ENCODE data around the gene CNGB1.

DNA sequence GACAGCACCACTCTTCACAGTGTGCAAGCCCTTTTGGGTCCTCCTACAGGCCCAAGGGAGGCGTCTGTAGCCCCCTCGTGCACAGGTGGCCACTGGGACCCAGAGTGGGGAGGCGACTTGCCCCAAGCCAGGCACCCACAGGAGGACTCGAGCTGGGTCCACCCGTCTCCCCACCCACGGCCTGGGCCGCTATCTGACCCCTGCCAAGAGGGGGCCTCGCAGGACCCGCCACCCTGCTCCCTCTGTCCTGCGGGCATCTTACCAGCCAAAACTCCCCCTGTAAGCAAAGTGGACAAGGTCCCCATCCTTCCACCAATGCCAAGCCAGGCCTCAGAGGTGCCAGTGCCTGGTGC, 31.1 kb downstream of the CNGB1 start:
- no peak for TF ChIP-seq EP300 (IDR thresholded peaks at IDR 0.05; ENCODE audit: borderline replicate concordance)
- TF ChIP-seq, protein P1, sequence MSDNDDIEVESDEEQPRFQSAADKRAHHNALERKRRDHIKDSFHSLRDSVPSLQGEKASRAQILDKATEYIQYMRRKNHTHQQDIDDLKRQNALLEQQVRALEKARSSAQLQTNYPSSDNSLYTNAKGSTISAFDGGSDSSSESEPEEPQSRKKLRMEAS (IDR thresholded peaks at IDR 0.05): no peak
- TF ChIP-seq TAF1 (IDR thresholded peaks at IDR 0.05; ENCODE audit: low read depth): no peak
- no peak for TF ChIP-seq FOXM1 (IDR thresholded peaks at IDR 0.05; ENCODE audit: borderline replicate concordance, low read depth)
- TF ChIP-seq, protein P2, sequence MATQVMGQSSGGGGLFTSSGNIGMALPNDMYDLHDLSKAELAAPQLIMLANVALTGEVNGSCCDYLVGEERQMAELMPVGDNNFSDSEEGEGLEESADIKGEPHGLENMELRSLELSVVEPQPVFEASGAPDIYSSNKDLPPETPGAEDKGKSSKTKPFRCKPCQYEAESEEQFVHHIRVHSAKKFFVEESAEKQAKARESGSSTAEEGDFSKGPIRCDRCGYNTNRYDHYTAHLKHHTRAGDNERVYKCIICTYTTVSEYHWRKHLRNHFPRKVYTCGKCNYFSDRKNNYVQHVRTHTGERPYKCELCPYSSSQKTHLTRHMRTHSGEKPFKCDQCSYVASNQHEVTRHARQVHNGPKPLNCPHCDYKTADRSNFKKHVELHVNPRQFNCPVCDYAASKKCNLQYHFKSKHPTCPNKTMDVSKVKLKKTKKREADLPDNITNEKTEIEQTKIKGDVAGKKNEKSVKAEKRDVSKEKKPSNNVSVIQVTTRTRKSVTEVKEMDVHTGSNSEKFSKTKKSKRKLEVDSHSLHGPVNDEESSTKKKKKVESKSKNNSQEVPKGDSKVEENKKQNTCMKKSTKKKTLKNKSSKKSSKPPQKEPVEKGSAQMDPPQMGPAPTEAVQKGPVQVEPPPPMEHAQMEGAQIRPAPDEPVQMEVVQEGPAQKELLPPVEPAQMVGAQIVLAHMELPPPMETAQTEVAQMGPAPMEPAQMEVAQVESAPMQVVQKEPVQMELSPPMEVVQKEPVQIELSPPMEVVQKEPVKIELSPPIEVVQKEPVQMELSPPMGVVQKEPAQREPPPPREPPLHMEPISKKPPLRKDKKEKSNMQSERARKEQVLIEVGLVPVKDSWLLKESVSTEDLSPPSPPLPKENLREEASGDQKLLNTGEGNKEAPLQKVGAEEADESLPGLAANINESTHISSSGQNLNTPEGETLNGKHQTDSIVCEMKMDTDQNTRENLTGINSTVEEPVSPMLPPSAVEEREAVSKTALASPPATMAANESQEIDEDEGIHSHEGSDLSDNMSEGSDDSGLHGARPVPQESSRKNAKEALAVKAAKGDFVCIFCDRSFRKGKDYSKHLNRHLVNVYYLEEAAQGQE (IDR thresholded peaks at IDR 0.05; ENCODE audit: low read depth): no peak
- no peak for TF ChIP-seq TEAD4 (IDR thresholded peaks at IDR 0.05)
- TF ChIP-seq TCF12 (IDR thresholded peaks at IDR 0.05; ENCODE audit: low read depth): no peak
- no peak for TF ChIP-seq CREB1 (IDR thresholded peaks at IDR 0.05; ENCODE audit: low read depth)
- TF ChIP-seq RAD21 (IDR thresholded peaks at IDR 0.05; ENCODE audit: low read depth): no peak
- no peak for TF ChIP-seq YY1 (IDR thresholded peaks at IDR 0.05; ENCODE audit: low read depth)
- TF ChIP-seq EGR1 (IDR thresholded peaks at IDR 0.05): no peak
